NCI-H1694 (cell line): ENCODE measurements around the gene COL28A1.
"Not testable (repeated sequence)": the region's sequence is repeated elsewhere in the genome, so short reads cannot be mapped to it uniquely, and the experiment has no call there.

Source experiments
- DNase-seq: peaks from one replicate; lab custom pipeline; 2025; lab: John Stamatoyannopoulos, UW

COL28A1 gene

DNA sequence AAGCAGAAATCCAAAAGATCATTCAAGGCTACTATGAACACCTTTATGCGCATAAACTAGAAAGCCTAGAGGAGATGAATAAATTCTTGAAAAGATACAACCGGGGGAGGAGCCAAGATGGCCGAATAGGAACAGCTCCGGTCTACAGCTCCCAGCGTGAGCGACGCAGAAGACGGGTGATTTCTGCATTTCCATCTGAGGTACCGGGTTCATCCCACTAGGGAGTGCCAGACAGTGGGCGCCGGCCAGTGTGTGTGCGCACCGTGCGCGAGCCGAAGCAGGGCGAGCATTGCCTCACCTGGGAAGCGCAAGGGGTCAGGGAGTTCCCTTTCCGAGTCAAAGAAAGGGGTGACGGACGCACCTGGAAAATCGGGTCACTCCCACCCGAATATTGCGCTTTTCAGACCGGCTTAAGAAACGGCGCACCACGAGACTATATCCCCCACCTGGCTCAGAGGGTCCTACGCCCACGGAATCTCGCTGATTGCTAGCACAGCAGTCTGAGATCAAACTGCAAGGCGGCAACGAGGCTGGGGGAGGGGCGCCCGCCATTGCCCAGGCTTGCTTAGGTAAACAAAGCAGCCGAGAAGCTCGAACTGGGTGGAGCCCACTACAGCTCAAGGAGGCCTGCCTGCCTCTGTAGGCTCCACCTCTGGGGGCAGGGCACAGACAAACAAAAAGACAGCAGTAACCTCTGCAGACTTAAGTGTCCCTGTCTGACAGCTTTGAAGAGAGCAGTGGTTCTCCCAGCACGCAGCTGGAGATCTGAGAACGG is 70.5 kb downstream of the COL28A1 start:
- not testable (repeated sequence) for DNase-seq

DNA sequence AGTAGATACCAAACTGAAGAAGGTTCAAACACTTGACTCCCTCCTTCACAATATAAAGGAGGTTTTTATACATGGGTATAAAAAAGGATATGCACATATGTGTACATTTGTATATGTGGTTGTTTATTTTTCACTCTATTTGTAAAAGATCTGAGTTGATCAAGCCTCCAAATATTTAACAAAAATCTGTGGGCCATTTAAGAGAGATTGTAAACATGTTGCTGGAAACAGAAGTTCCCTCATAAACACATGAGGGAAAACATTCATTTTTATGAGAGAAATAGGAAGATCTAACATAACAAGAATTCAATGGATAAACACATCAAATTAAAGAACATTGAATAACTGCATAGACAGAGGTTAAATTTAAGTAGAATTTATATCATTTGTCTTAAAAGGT is 81.7 kb downstream of the COL28A1 start:
- DNase-seq: no peak

DNA sequence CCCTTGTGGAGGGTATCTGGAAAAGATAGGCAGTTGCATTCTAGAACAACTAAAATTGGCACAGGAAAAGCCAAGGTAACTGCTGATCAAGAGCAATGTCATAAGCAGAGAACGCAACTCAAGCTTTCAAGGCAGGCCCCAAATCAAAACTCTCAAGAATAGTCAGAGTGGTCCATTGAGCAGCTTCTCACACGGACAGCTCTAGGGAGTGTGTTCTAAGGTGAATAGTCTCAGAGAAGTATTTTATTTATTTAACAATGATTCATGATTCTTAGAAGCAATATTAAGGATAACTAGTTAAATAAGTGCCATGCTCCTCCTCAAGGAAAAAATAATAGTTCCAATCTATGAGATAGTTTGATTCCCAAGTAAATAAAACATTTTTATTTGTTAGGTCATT is 83.0 kb downstream of the COL28A1 start:
- DNase-seq: no peak

DNA sequence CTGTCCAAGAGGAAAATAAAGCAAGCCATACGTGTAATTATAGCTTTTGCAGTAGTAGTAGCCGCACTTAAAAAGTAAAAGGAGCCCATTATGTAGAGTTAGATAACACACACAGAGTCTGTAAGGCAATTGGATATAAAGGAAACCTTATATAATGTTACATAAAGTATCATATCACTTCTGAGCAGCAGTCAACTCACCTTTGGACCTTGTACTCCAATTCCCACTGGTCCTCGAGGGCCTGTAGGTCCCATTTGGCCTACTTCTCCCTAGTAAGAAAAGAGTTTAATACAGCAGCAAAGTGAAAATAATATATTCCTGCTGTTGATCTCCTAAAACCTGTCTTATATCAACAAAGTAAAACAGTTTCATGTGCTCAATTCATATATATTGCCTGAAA is 83.6 kb downstream of the COL28A1 start:
- DNase-seq: no peak

DNA sequence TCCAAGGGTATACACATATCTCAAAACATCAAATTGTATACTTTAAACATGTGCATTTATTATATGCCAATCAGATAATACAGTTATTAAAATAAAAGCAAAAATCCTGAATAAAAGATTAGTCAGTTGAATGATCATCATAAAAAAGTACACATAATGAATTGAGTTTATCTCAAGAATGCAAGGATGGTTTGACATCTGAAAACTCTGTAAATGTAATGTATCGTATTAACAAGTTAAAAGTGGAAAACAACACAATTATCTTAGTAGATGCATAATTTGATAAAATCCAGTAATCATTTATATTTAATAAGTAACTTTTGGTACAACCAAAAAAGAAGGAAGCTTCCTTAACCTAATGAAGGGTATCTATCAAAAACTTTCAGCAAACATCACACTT is 86.6 kb downstream of the COL28A1 start:
- DNase-seq: no peak

DNA sequence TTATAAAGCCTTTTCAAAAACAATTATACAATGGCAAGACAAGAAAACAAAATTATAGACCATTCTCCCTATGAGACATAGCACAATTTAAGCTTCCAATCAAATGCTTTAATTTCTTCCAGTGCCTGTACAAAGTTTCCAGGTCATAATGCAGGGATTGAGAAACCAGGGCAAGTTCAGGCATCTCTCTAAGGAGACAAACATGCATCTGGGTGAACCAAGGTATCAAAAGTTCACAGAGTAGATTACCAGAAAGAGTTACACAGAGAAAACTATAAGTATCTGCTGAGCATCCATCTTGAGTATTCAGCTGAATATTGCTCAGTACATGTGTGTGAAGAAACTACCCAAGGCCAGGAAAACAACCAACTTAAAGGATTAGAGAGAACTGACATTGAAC is 89.1 kb downstream of the COL28A1 start:
- no peak for DNase-seq

DNA sequence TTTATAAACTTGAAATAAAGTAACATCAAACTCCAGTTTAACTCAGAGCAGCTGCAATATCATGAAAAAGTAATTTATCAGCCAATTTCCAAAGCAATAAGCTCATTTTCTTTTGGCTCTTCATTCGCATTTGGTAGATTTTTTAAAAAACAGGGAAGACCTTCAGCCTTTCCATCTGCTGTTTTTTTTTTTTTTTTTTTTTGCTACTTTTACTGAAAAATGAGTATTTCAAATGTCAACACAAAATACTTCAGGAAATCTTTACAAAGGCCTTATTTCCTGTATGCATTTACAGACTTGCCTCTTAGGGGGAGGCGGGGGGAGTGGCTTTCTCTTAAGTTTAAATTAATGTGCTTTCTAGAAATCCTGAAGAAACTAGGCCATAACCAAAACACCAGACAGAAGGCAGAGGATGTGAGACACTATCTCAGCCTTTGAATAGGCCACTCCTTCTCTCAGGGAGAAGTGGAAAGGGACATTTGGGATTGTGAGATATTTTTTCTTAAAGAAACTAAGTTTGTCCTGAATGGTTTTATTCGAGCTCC is 91.8 kb downstream of the COL28A1 start:
- no peak for DNase-seq

DNA sequence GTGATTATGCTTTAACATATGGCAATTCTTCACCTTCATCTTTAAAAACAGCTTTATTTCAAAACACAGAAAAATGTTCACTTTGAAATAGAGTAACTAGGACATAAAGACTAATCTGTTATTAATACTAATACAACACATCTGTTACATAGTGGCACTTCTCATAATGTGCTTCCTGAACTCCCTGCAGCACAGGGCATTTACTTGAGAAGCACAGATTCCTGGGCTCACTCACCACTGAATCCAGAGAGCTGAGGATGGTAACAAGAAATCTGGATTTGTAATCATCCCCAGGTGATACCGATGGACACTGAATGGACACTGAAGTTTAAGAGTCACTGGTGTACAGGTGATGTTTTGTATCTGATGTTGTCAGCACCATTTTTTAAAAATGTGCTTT is 96.1 kb downstream of the COL28A1 start:
- no peak for DNase-seq

DNA sequence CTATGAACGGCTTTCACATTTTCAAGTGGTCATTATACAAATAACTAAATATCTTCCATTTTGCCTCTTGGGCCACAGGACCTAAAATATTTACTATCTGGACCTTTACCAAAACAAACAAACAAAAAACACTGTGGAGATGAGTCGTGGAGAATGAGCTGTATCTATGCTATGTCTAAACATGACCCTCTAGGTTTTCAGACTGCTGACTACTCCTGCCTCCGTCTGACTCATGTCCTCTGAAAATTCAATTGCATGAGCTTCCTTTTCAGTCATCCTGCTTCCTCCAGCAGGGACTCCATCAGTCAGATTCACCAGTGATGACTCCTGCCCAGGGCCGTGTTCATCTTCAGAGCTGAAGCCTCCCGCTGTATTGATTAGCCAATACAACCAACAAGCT is 96.8 kb downstream of the COL28A1 start:
- DNase-seq: no peak

DNA sequence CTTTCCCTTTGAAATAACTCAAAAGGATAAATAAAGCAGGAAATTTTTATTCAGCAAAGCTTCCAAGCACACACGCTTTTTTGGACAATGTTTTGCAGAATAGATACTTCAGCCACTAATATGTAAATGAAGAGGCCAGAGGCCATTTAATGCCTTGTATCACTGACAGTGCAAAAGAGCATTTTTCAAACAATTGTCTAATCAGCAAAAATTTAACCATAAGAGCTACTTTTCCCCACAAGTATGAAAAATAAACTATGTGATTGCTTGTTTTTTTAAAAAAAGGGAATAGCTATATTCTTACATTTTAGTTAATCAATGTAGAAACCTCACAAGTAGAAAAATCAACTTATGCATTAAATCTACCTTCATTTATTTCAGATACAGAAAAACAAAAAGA is 99.7 kb downstream of the COL28A1 start:
- no peak for DNase-seq

DNA sequence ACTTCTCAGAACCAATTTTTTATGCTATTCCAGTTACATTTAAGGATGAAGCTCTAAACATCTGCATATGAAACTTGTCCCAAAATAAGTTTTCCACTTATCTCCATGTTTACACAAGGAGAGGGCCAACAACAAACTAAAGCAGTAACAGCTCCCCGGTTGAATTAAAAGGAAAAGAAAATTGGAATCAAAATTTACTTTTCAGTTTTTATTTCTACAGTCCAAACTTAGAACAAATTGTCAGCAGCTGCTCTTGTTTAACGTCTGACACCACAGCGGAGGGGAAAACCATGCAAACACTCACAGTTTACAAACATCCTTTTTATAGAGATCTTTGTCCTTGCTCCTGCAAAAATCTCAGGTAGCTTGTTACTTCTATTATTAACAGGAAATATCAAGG is 101.3 kb downstream of the COL28A1 start:
- DNase-seq: no peak

DNA sequence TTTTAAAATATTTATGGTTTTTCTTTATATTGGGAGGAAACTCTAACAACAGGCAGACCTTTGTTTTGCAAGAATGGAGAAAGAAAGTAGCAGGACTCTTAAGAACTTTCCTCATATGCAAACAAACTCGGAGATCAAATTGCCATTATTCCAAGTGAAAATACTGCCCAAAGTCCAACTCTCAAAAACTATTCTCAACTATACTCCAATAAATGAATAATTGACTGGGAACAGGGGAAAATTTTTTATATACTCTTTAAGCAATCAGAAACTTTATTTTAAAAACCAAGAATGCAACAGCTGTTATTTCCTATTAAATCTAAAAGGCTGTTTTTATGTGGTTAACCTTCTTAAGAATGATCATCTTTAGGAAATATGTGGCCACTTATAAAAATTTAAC is 101.9 kb downstream of the COL28A1 start:
- DNase-seq: no peak

DNA sequence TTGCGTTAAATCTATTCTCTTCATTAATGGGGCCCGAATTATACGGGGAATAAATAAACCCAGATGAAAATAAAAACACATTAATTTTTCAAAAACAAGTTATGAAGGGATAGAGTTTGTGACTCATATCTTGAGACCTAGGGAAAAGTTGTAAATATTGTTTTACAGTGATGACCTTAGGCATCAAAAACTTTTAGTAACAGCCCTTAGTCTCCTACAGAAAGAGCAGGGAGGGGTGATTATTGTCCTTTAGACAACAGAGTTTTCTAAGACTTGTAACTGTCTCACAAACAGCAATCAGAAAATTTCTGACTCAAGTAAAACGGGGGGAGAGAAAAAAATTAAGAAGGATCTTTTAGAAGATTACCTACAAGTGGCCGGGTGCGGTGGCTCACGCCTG is 102.7 kb downstream of the COL28A1 start:
- no peak for DNase-seq

DNA sequence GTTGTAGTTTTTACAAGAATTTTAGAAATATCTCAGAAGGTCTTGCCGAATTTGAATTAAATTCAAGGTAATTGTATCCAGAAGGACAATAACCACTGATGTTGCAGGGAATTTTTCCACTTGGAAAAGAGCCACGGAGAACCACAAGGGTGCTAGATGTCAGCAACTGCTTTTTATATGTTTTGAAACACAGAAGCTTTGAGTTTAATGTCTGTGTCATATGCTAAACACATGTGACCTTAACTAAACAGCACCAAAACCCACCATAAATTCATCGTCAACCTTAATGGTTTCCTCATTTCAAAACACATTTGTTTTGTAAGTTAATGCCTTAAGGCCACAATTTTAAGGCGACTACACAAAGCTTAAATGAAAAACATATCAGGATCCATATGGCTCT is 106.9 kb downstream of the COL28A1 start:
- no peak for DNase-seq

DNA sequence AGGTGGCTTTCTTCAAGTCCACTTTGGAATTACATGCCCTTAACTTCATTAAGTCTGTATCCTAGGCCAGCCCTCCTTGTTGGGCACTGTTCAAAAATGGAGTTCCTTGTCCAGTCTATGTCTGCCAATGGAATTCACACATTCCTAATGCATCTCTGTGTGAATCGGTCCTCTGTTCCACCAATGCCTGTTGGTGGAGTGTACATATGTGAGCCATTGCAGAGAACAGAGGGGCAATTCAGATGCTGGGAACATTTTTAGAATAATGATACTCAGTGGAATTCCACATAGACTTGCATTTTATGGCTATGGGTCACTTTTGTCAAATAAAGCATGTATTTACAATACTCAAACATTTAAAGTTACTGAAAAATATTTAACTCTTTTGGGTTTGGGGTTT is 108.3 kb downstream of the COL28A1 start:
- no peak for DNase-seq

DNA sequence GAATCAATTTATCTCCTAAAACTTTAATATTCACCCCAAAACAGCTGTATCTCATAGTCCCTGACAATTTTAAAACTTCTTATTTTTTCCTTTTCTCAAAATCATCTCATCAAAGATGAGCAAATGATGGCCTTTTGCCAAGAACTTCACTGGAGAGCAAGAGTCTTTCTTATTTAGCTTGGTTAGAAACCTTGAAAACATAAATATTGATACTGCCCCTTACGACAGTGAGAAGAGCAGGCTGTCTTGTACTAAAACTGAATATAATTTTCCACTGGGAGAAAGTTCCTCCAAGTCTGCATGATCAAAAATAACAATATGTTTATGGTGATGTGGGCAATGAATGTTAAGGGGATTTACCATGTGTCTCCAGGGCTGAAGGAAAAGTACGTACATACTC is 109.0 kb downstream of the COL28A1 start:
- no peak for DNase-seq

DNA sequence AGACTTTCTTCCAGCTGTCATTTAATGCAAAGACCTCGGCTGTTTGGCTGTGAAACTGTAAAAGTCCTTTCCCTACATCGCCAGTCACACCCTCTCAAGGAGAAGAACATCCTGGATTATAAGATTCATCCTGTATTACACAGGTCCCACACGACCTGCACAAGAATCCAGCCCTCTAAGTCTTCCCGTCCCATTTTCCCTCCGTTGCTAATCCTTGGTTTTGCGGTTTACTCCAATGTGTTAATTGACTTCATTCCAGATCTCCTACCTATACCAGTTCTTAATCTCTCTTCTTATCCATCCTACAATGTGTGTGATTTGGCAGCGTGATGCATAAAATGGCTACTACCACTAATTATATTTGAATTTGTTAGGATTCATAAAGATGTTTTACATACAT is 110.4 kb downstream of the COL28A1 start:
- no peak for DNase-seq

DNA sequence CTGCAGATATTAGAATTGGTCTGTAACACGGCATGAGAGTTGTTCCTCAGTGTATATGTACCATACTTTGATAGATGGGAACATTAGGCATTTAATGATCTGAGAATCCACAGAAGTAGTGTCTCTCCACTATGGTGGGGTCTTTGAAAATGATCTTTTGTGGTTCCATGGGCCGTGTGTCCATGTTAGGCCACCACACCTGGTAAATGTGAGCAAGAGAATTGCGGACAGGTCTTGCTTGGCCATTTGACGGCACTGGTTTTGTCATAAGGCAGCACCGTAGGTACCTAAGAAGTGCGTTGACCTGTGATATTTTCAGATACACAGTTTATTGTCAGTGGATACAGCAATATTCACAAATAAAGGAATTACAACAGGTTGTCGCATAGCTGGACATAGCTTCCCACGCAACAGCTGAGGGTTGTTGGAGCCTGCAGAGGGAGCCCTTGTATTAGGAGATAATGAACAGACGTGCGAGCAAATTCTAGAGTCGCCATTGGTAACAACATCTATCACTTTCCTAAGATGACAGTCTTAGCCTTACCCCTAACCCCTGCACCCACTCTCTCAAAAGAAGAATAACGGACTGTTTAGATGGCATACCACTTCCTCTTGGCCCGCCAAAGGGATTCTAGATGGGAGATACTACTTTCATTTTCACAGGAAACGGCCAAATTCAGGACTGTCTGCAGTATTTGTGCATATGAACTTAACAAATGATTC is 111.4 kb downstream of the COL28A1 start:
- peak; percentile 70 for DNase-seq

DNA sequence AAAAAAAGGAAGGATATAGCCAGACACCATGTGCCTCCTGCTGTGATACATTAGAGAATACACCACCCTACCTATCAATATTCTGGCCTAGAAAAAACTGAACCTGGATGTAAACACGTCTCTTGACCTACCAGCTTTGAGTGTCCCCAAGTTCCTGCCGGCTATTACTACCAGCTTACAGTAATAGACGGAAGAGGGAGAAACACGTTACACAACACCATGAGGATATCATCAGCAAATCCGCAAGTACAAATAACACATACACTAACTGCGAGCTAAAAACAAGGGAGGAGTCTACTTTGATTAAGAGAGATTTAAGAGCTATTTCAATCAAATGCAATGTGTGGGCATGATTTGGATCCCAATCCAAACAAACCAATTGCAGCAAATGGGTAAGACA is 113.0 kb downstream of the COL28A1 start:
- no peak for DNase-seq

DNA sequence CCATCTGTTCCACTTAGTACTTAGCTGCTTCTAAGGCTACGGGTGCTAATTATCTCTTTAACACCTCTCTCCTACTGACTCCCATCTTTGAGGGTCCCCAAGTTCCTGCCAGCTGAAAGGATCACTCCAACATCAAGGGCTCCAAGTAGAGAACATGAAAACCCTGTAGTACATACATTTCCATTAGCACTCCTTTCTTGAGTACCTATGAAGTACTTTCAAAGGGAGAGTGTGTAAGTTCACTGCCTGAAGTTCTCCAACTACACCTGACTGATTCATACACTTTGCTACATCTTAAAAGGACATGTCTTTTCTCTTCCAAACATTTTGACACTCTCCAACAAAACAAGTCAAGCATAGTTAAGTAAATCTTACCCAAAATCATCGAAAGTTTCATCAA is 113.8 kb downstream of the COL28A1 start:
- DNase-seq: no peak

DNA sequence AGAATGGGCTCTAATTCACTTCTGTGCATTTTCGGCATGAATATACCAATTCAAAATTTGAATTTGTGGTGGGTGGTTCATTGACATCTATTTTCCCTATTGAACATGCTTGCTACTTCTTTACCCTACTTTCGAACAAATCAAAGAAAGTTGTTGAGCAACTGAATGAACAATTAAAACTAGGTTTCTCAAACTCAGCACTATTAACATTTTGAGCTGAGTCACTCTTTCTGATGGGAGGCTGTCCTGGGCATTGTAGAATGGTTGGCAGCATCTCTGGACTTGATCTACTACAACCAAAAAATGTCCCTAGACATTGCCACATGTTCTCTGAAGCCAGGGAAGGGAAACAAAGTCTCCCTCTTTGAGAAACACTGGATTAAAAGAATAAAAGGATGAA is 116.7 kb downstream of the COL28A1 start:
- no peak for DNase-seq

DNA sequence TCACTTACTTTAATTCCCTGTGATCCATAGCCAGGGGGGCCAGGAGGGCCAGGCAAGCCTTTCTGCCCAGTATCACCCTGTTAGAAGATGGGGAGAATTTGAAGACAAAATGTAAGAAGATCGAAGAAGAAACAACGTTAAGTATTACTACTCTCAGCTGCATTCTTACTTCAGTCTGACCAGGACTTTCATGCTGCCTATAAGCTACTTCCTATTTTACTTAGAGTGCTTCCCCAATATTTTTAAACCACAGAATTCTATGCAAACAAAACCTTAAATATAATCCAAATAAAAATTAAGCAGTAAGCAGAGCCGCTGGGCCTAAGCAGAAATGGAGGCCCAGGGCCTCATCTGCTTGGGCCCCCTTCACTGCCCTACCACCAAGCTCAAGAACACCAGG is 117.8 kb downstream of the COL28A1 start:
- DNase-seq: no peak

DNA sequence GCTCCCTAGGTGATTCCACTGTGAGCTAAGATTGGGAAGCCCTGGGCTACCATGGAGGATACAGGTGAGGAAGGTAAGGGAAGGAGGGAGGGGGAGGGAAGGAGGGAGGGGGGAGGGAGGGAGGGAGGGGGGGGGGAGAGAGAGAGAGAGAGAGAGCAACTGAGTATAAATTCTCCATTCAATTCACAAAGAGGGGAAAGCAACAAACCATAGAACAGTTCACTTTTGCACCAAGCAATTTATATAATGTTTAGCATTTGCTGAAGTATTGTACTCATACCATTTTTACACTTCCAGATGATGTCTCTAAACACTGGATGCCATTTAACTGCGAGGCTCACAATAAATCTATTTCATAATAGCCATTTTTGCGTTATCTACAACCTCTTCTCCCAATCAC is 118.3 kb downstream of the COL28A1 start:
- DNase-seq: no peak
